Measurements from ENCODE around the gene ATP10A. TPM values are rescaled to one million over a fixed set of nuclear protein-coding genes. Genes with fewer than 3 reads are reported as not detected.
A peak's percentile ranks its signal among the peaks of the same experiment; 100 is the strongest.

The ATP10A gene
- total RNA-seq, 1 donor from 2014 or later: 1.9 TPM

DNA sequence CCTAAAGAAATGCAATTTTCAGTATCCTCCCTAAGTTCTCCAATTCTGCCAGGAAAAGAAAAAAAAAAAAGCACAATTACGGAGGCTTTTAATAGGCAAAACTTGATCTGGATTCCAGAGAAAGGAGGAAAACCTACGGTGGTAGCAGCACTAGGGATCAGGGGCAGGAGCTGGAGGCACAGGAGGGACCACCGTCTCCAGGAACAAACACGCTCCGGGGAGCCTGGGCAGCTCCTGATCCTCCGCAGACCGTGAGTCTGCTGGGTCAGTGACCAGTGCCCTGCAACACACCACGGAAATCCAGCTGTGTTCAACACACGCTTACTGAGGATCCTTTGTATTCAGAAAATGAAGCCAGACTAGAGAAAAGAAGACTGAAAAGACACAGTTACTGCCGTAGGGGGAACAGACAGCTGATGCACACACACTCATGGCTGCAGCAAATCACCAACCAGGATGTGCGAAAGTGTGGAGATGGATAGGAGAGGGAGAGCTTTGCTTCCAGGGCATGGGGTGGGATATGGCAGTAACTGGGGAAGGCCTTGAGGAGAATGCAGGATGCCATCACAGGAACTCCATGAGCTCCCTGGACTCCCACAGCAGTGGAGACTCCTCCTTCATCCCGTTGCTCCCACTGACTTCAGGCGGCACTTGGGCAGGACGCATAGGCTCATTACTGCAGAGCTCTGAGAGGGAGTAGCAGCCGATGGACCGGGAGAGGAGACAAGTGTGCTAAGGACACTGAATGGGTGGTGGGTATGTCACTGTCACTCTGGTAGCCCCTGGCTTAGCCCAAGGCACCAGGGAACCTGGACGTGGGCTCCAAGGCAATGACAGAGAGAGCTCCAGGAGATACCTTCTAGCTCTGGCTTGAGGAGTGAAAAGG is 167.0 kb downstream of the ATP10A start:
- Mint-ChIP-seq H3K36me3 (no peaks in the 10 kb centered on the region), H3K4me1 (ENCODE audit: unreplicated experiment) (no peaks in the 10 kb centered on the region), H3K27me3 (peaks cover 3% of the 10 kb centered on the region), H3K4me3 (no peak overlapping the region), H3K9me3 (no peaks in the 10 kb centered on the region), H3K27ac (no peak overlapping the region)
- DNase-seq (ENCODE audit: extremely low spot score, unreplicated experiment): no peak
- TF ChIP-seq CTCF (conservative IDR thresholded peaks at IDR 0.05): no peak

- no peaks in the 10 kb centered on the region for H3K9me3 Mint-ChIP-seq
- no peak overlapping the region for H3K27ac Mint-ChIP-seq
- H3K4me1 Mint-ChIP-seq (ENCODE audit: unreplicated experiment): no peaks in the 10 kb centered on the region
- TF ChIP-seq CTCF (conservative IDR thresholded peaks at IDR 0.05): no peak
- H3K27me3 Mint-ChIP-seq: peaks cover 3% of the 10 kb centered on the region
- H3K4me3 Mint-ChIP-seq: no peak overlapping the region
- DNase-seq (ENCODE audit: extremely low spot score, unreplicated experiment): no peak
- H3K36me3 Mint-ChIP-seq: no peaks in the 10 kb centered on the region
Observed at GRCh38 chr15:25694823-25695312, 168.3 kb downstream of the ATP10A start.

DNA sequence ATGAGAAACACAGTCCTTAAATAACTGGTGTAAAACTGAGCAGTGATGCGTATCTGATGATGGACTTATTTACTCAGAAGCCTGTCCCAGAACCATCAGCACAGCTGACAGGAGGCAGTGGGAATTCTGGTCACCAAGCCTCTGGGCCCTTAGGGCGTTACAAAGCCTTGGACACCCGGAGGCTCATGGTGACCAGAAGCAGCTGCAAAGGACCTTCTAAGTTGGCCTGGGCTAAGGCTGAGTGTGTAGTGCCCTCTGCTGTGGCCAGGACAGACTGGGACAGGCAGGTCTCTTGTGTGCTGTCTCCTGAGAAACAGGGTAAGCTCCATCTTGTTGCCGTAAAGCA is 168.9 kb downstream of the ATP10A start:
- Mint-ChIP-seq H3K4me1 (ENCODE audit: unreplicated experiment) (no peaks in the 10 kb centered on the region), H3K27ac (no peak overlapping the region), H3K4me3 (no peak overlapping the region), H3K36me3 (no peaks in the 10 kb centered on the region), H3K27me3 (peaks cover 3% of the 10 kb centered on the region), H3K9me3 (no peaks in the 10 kb centered on the region)
- DNase-seq (ENCODE audit: extremely low spot score, unreplicated experiment): no peak
- TF ChIP-seq CTCF (conservative IDR thresholded peaks at IDR 0.05): peak; percentile 12

DNA sequence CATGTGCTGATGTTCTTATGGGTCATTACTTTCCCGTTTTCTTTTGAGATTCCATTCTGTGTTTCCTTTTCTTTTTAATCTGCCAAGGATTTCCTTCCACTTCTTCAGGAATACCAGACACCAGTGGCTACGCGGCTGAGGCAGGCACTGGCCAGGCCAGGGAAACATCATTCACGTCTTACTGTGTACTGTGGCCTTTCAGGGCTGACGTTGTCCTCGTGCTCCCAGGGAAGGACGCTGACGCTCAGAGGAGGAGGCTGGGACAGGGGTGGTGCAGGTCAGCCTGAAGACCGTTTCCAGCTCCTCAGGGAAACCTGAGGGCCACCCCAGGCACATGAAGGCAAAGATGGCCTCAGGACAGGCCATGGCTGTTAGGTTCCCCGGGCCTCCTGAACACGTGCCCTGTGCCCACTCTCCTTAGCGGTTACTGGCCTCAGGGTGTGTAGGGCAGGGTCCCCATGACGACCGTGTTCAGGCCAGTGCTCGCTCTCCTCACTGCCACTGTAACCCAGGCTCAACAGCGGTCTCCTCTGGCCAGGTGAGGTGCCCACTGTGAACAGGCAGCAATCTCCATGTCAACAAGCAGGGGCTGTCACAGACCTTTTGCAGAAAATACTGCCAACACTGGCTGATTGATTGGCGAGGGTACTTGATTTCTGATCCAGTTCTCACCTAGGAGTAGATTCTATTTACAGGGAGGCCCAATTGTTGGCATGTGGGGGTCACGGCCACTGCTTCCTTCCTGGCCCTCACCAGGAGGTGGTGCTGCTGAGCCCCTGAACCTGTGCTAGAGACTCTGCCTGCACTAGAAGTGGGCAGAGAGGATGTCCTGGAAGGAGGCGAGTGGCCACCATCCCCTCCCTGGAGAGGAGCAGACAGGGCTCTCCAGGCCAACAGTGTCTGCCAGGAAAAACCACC is 169.5 kb downstream of the ATP10A start:
- DNase-seq (ENCODE audit: extremely low spot score, unreplicated experiment): no peak
- H3K4me3 Mint-ChIP-seq: no peak overlapping the region
- H3K4me1 Mint-ChIP-seq (ENCODE audit: unreplicated experiment): no peaks in the 10 kb centered on the region
- no peak overlapping the region for H3K27ac Mint-ChIP-seq
- TF ChIP-seq CTCF (conservative IDR thresholded peaks at IDR 0.05): peak; percentile 72
- peaks cover 3% of the 10 kb centered on the region for H3K27me3 Mint-ChIP-seq
- H3K36me3 Mint-ChIP-seq: no peaks in the 10 kb centered on the region
- H3K9me3 Mint-ChIP-seq: no peaks in the 10 kb centered on the region

DNA sequence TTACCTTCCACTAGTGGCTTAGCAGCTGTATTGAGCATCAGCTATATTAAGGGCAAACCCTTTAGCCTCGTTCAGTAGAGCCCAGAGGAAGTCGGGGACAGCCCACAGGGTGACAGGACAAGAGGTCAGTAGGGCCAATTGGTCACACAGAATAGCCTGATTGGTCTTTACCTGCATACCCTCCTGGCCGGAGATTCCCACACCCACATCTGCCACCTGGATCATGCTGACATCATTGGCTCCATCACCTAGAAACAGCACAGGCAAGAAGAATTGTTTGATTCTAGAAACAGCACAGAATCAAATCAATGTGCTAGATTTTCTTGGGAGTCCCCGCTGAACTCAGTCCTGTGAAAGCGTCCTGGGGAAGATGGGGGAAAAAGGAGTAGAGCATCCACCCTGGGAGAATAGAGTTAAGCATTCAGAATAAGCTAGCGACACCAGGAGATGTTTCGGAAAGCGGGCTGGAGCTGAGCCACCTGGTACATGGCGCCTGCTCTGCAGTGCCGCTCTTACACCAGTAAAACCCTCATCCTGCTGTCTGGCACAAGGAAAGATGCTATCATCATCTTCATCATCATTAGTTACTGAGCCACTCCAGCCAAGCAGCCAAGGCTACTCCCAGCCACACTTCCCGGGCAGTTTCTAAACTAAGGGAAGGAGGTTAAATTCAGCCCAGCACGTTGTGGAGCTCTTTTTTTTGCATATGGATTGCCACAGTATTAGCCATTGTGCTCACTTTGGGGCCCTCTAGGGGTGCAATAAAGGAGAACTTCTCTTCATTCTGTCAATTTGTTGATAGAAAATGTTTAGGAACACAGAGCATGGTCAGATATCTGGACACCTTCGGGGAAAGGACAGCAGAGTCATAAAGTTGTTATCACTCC is 171.3 kb downstream of the ATP10A start:
- Mint-ChIP-seq H3K27ac (no peak overlapping the region), H3K36me3 (no peaks in the 10 kb centered on the region)

More for the DNA sequence above, 171.3 kb downstream of the ATP10A start:
- H3K9me3 Mint-ChIP-seq: no peaks in the 10 kb centered on the region
- TF ChIP-seq CTCF (conservative IDR thresholded peaks at IDR 0.05): peak; percentile 51
- DNase-seq (ENCODE audit: extremely low spot score, unreplicated experiment): no peak
- H3K27me3 Mint-ChIP-seq: peaks cover 3% of the 10 kb centered on the region
- no peak overlapping the region for H3K4me3 Mint-ChIP-seq
- no peaks in the 10 kb centered on the region for H3K4me1 Mint-ChIP-seq (ENCODE audit: unreplicated experiment)

All from type B pancreatic cell (in vitro differentiated cells).